ENCODE measurements around the gene BACH2.
"Not testable (repeated sequence)": the region's sequence is repeated elsewhere in the genome, so short reads cannot be mapped to it uniquely, and the experiment has no call there.

The BACH2 gene

DNA sequence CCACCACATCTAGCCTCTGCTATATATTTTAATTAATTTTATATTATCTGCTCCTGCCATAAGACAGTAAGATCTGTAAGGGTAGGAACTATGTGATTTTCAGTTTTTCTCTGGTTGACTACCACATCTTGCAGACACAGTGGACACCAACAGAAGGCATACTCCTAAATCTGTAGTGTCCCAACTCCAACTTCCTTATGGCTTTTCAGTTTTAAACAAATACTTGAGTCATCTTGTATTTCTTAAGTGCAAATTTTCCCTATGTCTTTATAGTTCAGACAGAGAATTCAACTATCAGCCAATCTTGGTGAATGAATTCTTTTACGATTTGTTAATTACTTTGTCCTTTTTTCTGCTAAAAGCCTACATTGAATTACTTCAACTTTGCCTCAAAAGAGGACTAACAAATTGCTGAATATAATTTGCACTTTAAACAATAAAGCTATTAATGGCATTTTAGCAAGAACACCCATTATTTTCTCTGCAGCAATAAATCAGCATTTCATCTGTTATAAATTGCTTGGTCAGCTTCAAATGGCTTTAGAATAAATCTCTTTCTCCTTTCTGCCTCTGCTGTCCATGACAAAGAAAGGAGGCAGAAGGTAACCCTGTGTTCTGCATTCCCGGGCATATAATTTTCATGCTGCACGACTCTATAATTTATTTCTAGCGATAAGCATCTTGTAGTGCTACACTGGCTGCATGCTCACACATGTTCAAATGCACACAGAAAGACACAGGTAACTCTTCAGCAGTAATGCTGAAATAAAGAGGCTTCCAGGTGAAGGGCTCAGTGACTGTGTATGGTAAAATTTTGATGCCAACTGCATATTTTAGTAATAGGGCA is 144.8 kb downstream of the BACH2 start:
- DNase-seq: no peak

DNA sequence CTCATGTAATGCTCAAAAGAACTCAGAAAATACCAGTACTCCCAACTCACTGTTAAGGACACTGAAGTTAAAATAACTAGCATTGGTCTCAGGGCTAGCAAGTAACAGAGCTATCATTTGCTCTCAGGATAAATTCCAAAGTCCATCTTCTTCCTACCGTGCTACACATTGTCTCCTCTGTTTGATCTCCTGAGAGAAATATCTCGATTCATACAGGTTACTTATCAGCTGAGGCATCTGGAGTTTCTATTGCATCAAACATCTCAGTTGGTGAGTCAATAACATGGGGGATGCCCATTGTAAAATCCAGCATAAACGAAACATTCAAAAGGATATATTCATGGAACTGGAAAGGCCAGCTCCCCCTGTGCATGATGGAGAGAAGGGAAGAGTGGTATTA is 147.4 kb downstream of the BACH2 start:
- DNase-seq: no peak

DNA sequence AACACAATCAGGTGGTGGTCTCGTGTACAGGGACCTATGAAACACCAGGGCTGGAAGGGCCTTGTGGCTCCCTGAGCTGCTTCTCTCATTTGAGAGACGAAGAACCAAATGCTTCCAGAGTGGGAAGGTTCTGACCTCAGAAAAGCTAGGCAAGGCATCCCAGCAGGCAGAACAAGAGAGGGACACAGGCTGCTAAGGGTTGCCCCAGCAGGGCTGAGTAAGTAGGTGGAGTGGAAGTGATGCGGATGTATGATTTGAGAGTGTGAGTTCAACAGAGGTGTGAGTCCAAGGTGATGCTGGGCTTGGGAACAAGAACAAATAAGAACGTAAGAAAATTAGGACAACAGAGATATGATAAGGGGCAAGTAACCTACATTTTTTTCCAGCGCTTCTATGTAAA is 147.8 kb downstream of the BACH2 start:
- no peak for DNase-seq

DNA sequence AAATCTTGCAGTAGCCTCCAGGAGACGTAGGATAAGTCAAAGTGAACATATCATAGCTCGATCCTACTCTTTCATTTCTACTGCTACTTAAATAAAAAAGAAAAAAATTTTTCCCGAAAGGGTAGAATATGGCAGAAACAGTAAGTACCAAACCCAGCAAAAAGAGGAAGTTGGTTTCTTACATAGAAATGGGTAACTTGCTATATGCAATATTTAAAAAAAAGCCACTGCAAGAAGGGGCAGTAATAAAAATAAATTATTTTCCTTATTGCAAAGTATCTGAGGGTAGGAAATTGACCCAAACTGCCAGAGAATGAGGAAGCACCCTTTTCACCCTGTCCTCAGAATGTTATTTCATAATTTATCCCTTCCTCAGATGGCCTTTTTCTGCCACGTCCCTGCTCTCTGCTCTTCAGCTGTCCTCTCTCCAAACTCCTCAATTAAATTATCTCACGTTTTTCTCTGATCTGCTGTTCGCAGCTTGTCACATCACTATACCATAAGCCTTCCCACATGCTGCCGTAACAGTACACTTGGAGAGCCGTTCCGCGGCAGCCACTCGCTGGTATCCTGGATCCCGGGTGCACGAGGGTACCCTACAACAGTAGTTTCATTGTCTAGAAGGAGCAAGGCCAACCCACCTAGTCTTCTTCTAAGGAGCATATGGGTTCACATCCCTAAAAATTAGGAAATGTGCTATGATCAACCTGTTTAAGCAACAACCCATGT is 149.6 kb downstream of the BACH2 start:
- DNase-seq: no peak

DNA sequence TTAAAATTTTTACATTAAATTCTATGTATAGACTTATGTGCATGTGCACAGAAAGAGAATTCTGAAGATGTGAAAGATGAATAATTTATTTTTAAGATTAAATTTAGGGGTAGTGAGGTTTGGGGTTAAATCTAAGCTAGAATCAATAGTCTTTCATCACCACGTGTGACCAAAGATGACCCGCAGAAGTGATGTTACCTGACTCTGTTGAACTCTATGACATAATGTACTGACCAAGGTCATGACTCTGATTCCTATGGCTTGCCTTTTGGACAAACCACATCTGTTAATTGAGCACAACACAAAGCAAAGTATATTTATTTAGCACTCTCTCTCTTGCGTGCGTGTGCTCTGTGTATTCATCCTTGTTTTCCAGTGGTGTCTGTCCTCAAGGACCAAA is 150.6 kb downstream of the BACH2 start:
- no peak for DNase-seq

DNA sequence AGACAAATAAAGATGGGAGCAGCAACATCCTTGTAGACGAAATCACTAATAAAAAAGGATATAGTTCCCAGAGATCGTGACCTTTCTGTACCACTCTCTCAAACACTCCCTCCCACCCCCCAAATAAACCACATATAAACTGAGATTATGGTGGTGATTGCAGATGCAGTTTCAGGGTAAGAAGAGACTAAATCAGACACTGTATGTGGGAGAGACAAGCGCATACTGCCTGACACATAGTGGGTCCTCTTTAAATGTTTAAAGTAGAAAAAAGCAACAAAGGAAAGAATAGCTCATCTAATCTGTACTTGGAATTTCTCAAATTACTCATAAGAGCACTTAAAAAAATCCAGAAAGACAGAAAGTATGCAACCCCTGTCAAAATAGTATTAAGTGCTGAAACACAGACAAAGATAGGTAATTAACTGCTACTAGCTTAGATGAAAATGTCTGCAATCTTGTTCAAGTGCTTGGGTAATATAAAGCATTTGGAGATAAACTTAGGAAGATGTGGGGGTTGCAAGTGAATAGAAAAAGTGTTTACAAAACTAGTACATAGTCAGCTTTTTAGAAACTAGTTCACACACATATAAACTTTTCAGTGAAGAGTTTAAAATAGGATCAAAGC is 151.6 kb downstream of the BACH2 start:
- DNase-seq: peak; percentile 61

DNA sequence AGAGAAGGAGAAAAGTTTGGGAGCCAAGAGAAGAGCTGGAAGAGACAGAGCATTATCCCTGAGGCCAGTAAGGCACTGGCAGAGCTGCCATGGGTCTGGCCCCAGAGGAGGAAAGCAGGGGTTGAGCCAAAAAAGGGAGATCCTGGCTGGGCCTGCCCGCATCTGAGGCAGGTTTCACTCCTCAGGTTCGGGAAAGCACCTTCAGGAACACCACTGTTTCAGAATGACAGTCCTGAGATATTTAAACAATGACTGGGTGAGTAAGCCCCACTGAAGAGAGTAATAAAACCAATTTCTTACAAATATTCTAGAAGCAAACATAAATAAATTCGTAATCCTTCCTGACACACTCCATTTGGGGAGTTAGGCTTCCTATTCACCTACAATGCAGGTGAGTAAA is 152.2 kb downstream of the BACH2 start:
- no peak for DNase-seq

DNA sequence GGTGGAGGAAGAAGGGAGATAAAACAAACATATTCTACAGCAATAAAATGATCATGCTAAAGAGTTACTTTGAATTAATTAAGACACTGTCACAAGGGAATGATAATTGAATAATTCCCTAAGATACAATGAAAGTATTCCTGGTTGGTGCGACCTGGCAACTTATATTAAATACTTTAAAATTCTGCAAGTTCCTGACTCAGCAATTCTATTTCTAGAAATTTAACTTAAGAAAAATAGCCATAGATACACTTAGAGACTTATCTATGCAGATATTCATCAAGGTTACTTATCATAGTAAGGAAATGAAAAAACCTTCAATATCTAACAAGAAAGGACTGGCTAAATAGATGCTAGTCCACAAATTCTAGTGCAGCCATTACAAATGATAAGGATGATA is 156.0 kb downstream of the BACH2 start:
- DNase-seq: no peak

DNA sequence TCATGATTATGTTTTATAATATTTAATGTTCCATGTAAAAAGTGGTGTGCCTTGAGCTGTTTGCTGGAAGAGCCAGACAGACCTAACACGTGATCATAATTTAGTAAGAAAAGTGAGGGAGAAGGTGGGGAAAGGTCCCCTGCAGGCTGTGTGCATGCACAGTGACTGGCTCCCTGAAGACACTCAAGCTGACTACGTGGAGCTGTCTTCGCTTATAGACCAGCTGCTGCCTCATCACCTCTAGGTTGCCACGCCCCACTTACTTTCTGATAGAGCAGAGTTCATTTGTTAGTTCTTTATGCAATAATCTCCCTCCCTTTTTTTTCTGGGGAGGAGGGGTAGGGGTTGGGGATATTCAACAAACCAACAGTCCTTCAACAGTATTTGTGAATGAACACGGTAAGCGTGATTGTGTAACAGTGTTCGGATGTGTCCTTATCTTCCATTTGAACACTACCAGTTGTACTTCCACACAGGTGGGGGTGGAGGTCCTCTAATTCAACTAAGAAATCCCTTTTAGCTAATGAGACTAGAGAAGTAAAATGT is 157.3 kb downstream of the BACH2 start:
- DNase-seq: no peak

DNA sequence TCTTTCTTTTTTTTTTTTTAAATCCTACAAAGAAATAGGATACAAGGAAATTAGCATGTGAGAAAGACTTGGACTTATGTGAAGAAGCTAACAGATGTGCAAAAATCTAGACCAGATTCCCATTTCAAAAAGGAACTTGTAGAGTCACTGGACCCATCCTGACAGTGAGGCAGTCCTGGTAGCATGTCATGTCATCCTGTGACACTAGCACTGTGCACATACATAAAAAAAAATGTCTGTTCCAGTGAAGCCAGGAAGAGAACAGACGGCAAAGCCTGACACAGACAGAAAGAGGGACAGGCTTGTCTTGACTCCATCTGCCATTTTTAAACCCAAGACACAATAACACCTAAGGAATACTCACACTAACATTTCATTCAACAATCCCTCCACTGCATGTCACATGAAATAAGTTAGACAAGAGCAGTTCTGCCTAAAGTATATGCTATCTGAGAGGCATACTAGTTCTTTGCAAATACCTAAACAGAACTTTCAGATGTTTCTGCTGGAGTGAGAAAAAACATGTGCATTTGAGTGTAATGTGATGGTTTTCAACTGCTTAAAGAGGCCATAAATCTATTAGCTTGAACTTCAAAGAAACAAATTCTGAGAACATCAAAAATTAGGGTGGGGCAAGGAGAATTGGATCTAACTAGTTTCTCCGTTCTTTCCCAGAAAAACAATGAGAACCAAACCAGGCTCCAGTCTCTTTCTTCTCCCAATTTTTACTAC is 159.6 kb downstream of the BACH2 start:
- DNase-seq: no peak

DNA sequence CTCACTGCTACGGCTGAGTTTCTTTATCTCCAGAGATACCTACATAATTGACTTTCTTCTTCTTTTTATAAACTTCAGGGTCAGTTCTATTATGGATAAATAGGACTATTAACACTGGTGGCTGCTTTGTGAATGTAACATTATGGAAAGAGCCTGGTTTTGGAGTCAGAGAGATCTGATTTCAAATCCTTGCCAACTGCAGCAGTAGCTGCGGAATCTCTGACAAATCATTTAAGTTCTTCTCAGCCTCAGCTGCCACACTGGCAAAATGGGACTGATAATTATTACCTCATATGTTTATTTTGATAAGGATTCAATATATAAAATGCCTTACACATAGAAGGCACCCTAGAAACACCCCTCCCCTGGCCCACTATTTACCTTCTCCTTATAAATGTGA is 160.5 kb downstream of the BACH2 start:
- DNase-seq: no peak

DNA sequence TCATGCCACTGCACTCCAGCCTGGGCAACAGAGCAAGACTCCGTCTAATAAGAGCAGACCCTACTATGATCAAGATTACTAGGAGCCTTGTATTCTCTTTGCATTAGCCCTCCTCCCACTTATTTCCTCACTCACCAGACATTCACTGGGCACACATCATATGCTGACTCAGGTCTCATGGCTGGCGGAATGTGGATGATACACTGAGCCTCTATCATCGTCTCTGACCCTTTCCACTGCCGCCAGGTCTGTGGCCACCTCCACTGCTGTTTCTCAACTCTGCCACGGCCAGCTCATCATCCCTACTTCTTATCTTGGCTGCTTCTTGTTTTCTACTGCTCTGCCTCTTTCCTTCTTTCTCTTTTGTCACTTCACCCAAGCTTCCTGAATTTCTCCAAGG is 161.0 kb downstream of the BACH2 start:
- peak; percentile 91 for DNase-seq

DNA sequence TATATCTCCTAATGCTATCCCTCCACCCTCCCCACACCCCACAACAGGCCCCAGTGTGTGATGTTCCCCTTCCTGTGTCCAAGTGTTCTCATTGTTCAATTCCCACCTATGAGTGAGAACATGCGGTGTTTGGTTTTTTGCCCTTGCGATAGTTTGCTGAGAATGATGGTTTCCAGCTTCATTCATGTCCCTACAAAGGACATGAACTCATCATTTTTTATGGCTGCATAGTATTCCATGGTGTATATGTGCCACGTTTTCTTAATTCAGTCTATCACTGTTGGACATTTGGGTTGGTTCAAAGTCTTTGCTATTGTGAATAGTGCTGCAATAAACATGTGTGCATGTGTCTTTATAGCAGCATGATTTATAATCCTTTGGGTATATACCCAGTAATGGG is 163.0 kb downstream of the BACH2 start:
- DNase-seq: not testable (repeated sequence)

DNA sequence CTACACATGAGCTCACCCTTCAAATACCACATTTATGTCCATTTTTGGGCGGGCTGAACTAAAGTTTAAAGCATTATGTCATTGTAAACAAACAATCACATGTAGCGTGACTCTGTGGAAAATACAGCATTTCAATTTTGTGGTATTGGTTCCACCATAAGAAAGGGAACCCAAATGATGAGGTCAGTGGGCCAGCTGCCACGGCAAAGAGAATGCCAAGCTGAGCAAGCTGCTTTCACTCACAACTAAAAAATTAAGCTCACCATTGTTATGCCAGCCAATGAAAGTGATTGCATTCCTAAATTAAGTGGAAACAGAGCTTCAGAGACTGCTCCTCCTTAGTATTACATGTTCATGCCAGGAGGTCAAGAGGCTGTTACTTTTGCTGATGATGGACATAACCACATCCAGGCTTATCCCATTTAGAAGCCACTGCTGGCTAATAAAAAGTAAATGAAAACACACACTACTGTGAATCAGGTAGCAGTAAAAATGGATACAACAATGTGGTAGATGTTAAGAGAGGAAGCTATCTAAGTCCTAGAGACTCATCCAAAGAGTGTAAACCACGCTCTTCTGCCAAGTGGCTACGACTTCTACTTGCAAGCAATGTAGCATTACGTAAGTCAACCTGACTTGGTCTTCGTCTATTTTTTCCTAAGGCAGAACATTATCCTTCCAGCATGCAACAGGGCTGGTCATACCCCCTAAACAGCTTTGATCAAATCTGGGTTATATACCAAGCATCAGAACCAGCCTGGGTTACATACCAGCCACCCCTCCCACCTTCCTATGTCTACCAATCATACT is 164.8 kb downstream of the BACH2 start:
- peak; percentile 93 for DNase-seq

DNA sequence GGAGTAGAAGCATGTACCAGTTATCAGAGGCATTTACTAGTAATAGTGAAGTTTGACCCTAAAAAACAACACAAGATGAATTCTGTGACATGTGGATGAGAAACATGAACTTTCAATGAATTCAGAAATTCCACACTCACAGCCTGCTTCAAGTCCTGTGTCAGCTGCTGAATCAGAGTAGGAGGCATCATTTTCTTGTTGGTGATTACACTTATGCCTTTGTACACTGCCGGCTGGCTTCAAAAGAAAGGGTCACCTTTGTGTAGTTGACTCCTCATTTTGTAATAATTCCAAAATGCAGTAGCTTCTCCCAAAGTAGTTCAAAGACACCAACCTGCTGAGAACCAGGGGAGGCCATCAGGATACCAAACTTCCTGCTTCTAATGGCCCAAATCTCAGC is 165.5 kb downstream of the BACH2 start:
- DNase-seq: no peak

DNA sequence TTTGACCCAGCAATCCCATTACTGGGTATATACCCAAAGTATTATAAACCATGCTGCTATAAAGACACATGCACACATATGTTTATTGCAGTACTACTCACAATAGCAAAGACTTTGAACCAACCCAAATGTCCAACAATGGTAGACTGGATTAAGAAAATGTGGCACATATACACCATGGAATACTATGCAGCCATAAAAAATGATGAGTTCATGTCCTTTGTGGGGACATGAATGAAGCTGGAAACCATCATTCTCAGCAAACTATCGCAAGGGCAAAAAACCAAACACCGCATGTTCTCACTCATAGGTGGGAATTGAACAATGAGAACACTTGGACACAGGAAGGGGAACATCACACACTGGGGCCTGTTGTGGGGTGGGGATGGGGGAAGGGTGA is 168.0 kb downstream of the BACH2 start:
- not testable (repeated sequence) for DNase-seq

DNA sequence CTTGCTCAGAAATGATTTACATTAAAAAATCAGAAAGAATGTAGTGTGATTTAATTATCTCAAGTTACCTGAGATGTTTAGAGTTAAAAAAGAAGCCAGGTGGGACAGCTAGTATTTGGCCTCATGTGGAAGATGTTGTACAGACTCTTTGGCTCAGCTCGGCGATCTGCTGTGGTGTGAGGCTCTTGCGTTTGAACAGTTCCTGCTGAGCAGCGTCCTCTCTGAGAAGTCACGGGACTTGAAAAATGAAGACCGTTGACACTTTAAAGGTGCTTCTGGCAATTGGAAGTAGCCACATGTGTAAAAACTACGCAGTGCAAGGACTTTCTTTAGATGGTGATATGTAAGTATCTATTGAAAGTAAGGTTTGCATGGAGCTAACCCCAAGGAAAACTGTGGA is 169.0 kb downstream of the BACH2 start:
- DNase-seq: no peak

DNA sequence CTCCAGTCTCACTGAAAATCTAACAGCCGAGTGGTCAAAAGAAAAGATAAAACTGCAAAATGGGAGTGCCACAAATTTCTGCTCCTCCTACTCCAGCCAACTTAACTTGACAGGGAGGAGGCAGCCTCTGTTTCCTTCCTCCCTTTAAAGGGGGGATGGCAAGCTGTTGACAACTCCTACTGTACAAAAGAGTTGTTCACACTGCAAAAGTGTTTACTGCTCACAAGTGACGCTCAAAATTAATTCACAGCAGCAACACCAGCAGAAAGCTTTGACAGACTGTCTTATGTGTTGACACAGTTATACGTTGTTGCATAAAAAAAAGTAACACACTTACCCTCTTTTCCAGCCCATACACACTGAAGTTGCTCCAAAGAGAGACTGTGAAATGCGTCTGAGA is 169.8 kb downstream of the BACH2 start:
- no peak for DNase-seq

DNA sequence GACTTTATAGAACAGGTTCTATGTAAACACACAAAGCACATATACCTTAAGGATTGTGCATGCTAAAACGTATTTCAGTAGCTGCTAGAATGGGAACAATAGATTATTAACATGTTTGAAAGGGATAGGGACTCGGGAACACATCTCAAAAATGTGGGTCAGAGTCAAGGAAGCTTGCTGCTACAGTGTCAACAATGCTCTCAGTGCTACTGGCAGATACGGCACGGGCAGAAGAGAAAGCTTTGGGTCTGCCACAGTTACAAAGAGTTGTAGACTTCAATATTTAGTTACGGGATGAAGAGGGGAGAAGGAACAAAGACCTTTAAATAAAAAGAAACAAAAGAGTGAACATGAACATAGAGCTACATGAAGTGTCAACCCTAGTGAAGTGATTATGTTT is 170.5 kb downstream of the BACH2 start:
- DNase-seq: no peak

DNA sequence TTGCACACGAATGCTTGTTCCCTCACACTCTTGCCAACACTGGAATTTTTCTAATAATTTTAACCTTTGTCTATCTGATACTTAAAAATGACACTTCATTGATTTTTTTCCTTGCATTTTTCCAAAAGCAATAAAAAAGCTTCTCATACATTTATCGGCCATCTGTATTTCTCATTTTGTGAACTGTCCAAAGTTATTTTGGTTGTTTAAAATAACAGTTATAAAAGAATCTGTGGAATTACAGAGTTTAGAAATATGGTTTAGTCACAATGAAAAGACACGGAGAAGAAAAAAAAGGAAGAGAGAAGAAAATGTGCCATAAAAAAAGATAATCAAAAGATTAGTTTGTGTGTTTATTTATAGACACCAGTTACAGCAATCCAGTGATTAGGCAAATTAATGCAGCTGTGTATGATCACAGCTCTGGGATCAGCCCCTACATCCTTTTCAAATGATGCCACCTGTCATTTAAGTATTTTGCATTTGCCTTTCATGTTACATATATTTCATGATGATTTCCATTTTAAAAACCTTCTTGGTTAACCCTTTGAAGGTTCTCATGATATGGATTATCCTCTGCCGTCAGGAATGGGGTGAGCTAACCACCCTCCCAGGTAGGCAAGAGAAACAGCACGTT is 171.7 kb downstream of the BACH2 start:
- no peak for DNase-seq

DNA sequence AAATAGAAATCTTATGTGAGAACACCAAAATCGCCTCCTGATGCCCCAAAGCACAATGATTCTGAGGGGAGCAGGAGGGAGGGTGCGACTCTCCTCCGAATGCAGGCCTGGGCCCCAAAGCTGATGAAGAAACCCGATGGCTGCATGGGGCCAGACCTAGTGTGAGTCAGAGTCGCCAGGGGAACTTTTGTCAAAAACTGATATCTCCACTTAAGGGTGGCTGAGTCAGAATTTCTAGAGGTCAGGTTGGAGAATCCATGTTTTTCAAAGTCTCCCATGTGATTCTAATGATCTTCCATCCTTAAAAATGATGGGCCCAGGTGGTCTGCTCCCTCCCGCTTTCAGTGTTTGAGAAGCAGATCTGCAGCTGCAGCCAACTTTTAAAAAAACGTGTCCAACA is 172.8 kb downstream of the BACH2 start:
- peak; percentile 33 for DNase-seq

Measured in fibroblast of skin of abdomen (primary cell).